ENCODE measurements around the gene LHPP.

DNA sequence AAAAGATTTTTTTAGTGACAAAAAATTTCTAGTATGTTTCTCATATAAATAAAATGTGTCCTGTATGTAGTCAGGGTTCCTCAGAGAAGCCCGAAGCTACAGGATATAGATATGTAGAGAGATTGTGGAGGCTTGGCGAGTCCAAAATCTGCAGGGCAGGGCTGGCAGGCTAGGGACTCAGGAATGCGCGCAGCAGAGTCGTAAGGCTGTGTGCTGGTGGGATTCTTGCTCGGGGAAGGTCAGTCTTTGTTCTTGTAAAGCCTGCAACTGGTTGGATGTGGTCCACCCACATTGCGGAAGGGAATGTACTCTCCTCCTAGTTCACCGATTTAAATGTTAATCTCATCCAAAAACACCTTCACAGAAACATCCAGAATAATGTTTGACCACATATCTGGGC lies 30.6 kb downstream of the LHPP start:
- TF ChIP-seq ZNF558 (tag by site-specific recombination; IDR thresholded peaks at IDR 0.05) (no peak), ZNF513 (tag by site-specific recombination; IDR thresholded peaks at IDR 0.05) (no peak), ZNF548 (tag by site-specific recombination; IDR thresholded peaks at IDR 0.05) (no peak), ATF2 (tag by site-specific recombination; IDR thresholded peaks at IDR 0.05; ENCODE audit: low read depth) (no peak)
